ENCODE measurements around the gene CNTNAP2. TPM values are rescaled to one million over a fixed set of nuclear protein-coding genes. Genes with fewer than 3 reads are reported as not detected.

Gene CNTNAP2
- total RNA-seq, 1 donor: 7.6 TPM

- Histone ChIP-seq H3K79me2 (ENCODE audit: insufficient read depth, low read length) (no peaks in the 10 kb centered on the region), H3K9me3 (ENCODE audit: low read depth, low read length) (no peaks in the 10 kb centered on the region), H3K4me2 (ENCODE audit: insufficient read depth, low read length) (no peak overlapping the region), H4K20me1 (ENCODE audit: insufficient read depth, low read length) (no peaks in the 10 kb centered on the region), H3K27me3 (ENCODE audit: insufficient read depth, low read length) (no peaks in the 10 kb centered on the region), H2AFZ (ENCODE audit: low read length) (no peak overlapping the region), H3K36me3 (ENCODE audit: insufficient read depth, low read length) (no peaks in the 10 kb centered on the region), H3K4me3 (ENCODE audit: insufficient read depth, low read length) (no peak overlapping the region), H3K4me1 (ENCODE audit: insufficient read depth, low read length) (no peaks in the 10 kb centered on the region), H3K27ac (ENCODE audit: low read depth, low read length) (no peak overlapping the region)
- no peak for DNase-seq (ENCODE audit: insufficient read length, low spot score, missing footprints)
- TF ChIP-seq, protein P1, sequence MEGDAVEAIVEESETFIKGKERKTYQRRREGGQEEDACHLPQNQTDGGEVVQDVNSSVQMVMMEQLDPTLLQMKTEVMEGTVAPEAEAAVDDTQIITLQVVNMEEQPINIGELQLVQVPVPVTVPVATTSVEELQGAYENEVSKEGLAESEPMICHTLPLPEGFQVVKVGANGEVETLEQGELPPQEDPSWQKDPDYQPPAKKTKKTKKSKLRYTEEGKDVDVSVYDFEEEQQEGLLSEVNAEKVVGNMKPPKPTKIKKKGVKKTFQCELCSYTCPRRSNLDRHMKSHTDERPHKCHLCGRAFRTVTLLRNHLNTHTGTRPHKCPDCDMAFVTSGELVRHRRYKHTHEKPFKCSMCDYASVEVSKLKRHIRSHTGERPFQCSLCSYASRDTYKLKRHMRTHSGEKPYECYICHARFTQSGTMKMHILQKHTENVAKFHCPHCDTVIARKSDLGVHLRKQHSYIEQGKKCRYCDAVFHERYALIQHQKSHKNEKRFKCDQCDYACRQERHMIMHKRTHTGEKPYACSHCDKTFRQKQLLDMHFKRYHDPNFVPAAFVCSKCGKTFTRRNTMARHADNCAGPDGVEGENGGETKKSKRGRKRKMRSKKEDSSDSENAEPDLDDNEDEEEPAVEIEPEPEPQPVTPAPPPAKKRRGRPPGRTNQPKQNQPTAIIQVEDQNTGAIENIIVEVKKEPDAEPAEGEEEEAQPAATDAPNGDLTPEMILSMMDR (IDR thresholded peaks at IDR 0.05; ENCODE audit: extremely low read depth, low read depth, low read length): no peak
These were observed 963.4 kb downstream of the CNTNAP2 start for GRCh38 chr7:147079921-147080420.

DNA sequence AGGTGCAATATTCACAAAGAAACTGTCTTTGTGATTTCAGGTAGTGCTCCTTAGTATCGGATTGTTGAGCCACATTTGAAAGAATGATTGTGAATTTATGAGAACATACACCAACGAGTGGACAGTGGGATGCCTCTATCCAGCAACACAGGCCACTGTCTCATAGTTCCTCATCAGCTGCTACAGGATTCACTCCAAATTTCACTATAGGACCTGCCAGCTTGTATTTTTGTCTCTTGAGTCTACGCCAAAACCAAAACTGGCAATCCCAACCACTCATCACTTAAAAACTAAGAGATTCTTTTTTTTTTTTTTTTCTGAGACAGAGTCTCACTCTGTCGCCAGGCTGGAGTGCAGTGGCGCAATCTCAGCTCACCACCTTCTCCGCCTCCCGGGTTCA is 964.5 kb downstream of the CNTNAP2 start:
- TF ChIP-seq, protein P1 (IDR thresholded peaks at IDR 0.05; ENCODE audit: extremely low read depth, low read depth, low read length): no peak
- H3K4me2 ChIP-seq (ENCODE audit: insufficient read depth, low read length): no peak overlapping the region
- no peak overlapping the region for H2AFZ ChIP-seq (ENCODE audit: low read length)
- H3K79me2 ChIP-seq (ENCODE audit: insufficient read depth, low read length): no peaks in the 10 kb centered on the region
- DNase-seq (ENCODE audit: insufficient read length, low spot score, missing footprints): no peak
- no peak overlapping the region for H3K4me3 ChIP-seq (ENCODE audit: insufficient read depth, low read length)
- no peaks in the 10 kb centered on the region for H3K4me1 ChIP-seq (ENCODE audit: insufficient read depth, low read length)
- H3K9me3 ChIP-seq (ENCODE audit: low read depth, low read length): no peaks in the 10 kb centered on the region
- H4K20me1 ChIP-seq (ENCODE audit: insufficient read depth, low read length): no peaks in the 10 kb centered on the region
- H3K27ac ChIP-seq (ENCODE audit: low read depth, low read length): no peak overlapping the region
- H3K36me3 ChIP-seq (ENCODE audit: insufficient read depth, low read length): no peaks in the 10 kb centered on the region
- no peaks in the 10 kb centered on the region for H3K27me3 ChIP-seq (ENCODE audit: insufficient read depth, low read length)

- TF ChIP-seq, protein P1 (IDR thresholded peaks at IDR 0.05; ENCODE audit: extremely low read depth, low read depth, low read length): no peak
- H3K4me1 ChIP-seq (ENCODE audit: insufficient read depth, low read length): no peaks in the 10 kb centered on the region
- H3K9me3 ChIP-seq (ENCODE audit: low read depth, low read length): no peaks in the 10 kb centered on the region
- peak overlapping the region; percentile 12 for H2AFZ ChIP-seq (ENCODE audit: low read length)
- H3K4me2 ChIP-seq (ENCODE audit: insufficient read depth, low read length): peak overlapping the region; percentile 4
- no peak overlapping the region for H3K4me3 ChIP-seq (ENCODE audit: insufficient read depth, low read length)
- H4K20me1 ChIP-seq (ENCODE audit: insufficient read depth, low read length): no peaks in the 10 kb centered on the region
- H3K27me3 ChIP-seq (ENCODE audit: insufficient read depth, low read length): no peaks in the 10 kb centered on the region
- H3K36me3 ChIP-seq (ENCODE audit: insufficient read depth, low read length): no peaks in the 10 kb centered on the region
- H3K27ac ChIP-seq (ENCODE audit: low read depth, low read length): no peak overlapping the region
- DNase-seq (ENCODE audit: insufficient read length, low spot score, missing footprints): peak; percentile 70
- H3K79me2 ChIP-seq (ENCODE audit: insufficient read depth, low read length): no peaks in the 10 kb centered on the region
These were observed 972.5 kb downstream of the CNTNAP2 start for GRCh38 chr7:147089051-147089461.

- H3K4me1 ChIP-seq (ENCODE audit: insufficient read depth, low read length): no peaks in the 10 kb centered on the region
- no peaks in the 10 kb centered on the region for H3K27me3 ChIP-seq (ENCODE audit: insufficient read depth, low read length)
- H3K79me2 ChIP-seq (ENCODE audit: insufficient read depth, low read length): no peaks in the 10 kb centered on the region
- H2AFZ ChIP-seq (ENCODE audit: low read length): no peak overlapping the region
- no peaks in the 10 kb centered on the region for H4K20me1 ChIP-seq (ENCODE audit: insufficient read depth, low read length)
- no peak overlapping the region for H3K4me2 ChIP-seq (ENCODE audit: insufficient read depth, low read length)
- H3K9me3 ChIP-seq (ENCODE audit: low read depth, low read length): no peaks in the 10 kb centered on the region
- no peak for DNase-seq (ENCODE audit: insufficient read length, low spot score, missing footprints)
- H3K4me3 ChIP-seq (ENCODE audit: insufficient read depth, low read length): no peak overlapping the region
- H3K36me3 ChIP-seq (ENCODE audit: insufficient read depth, low read length): no peaks in the 10 kb centered on the region
- TF ChIP-seq, protein P1 (IDR thresholded peaks at IDR 0.05; ENCODE audit: extremely low read depth, low read depth, low read length): no peak
- H3K27ac ChIP-seq (ENCODE audit: low read depth, low read length): no peak overlapping the region
These were observed 973.0 kb downstream of the CNTNAP2 start for GRCh38 chr7:147089608-147090007.
